Nucleus accumbens (tissue), 56 donors: ENCODE data around the gene ASAP3.
"Not testable (repeated sequence)": the region's sequence is repeated elsewhere in the genome, so short reads cannot be mapped to it uniquely, and the experiment has no call there.

Source experiments
- DNase-seq, 56 donors: peaks; one replicate each; lab custom pipeline; 2025; lab: John Stamatoyannopoulos, UW

Gene ASAP3

GRCh38 chr1:23517581-23517980 is 33.6 kb upstream of the ASAP3 start:
- DNase-seq: no peak

DNA sequence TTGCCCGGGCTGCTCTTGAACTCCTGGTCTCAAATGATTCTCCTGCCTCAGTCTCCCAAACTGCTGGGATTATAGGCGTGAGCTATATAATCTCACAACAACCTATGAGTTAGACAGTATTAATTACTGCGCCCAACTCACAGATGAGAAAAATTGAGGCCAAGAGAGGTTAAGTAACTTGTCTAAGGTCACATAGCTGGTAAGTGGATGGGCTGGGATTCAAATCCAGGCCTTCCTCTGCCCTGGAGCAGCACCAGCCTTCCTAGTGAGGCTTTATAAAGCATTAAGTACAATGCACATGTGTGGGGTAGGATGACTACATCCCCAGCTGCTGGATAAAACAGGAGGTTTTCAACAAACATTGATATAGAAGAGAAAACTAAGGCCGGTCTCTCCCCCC is 31.9 kb upstream of the ASAP3 start:
- no peak for DNase-seq

- DNase-seq: no peak
Measured at GRCh38 chr1:23514111-23514679, 30.2 kb upstream of the ASAP3 start.

- no peak for DNase-seq
Measured at GRCh38 chr1:23509896-23510295, 25.9 kb upstream of the ASAP3 start.

- no peak for DNase-seq
Measured at GRCh38 chr1:23506376-23507107, 22.6 kb upstream of the ASAP3 start.

- DNase-seq: no peak
Measured at GRCh38 chr1:23505851-23506250, 21.9 kb upstream of the ASAP3 start.

- DNase-seq: not testable (repeated sequence)
Measured at GRCh38 chr1:23504156-23504555, 20.2 kb upstream of the ASAP3 start.

GRCh38 chr1:23502951-23503350 is 19.0 kb upstream of the ASAP3 start:
- no peak for DNase-seq

GRCh38 chr1:23500466-23500865 is 16.5 kb upstream of the ASAP3 start:
- no peak for DNase-seq

- no peak for DNase-seq
Measured at GRCh38 chr1:23497777-23498439, 13.9 kb upstream of the ASAP3 start.

DNA sequence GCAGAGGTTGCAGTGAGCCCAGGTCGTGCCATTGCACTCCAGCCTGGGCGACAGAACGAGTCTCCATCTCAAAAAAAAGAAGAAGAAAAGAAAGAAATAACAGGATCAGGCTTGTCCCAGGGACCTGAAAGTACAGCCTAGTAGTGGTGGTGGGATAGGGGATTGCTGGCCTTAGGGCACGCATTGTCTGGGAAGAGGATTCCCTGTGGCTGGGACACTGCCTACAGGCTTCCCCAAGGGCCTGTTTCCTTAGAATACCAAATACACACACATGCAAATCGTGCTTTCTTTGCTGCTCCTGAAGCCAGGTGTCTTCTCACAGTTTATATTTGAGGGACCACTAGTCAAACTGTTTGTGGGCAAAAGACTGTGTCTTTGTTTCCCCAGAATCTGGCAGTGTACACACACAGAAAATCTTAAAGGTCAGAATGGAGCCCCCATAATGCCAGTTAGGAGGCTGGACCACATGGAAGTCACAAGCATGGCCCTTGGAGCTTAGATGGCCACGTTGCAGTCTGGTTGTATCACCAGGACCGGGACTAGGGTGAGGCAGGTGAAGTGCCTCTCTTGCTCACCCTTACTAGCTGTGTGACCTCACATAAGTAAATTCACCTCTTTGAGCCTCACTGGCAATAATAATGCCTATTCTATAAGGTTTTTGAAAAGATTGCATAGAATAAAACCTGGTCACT is 12.7 kb upstream of the ASAP3 start:
- no peak for DNase-seq

- not testable (repeated sequence) for DNase-seq
Measured at GRCh38 chr1:23494836-23495235, 10.9 kb upstream of the ASAP3 start.

GRCh38 chr1:23492776-23493175 is 8.8 kb upstream of the ASAP3 start:
- DNase-seq: not testable (repeated sequence)

GRCh38 chr1:23492132-23492720 is 8.2 kb upstream of the ASAP3 start:
- no peak for DNase-seq

DNA sequence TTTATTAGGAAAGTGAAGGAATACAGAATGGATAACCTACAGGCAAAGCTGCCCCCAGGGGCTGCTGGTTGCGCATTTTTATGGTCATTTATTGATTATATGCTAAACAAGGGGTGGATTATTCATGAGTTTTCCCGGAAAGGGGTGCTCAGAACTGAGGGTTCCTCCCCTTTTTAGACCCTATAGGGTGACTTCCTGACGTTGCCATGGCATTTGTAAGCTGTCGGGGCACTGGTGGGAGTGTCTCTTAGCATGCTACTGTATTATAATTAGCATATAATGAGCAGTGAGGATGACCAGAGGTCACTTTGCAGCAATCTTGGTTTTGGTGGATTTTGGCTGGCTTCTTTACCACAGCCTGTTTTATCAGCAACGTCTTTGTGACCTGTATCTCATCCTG is 5.9 kb upstream of the ASAP3 start:
- no peak for DNase-seq

DNA sequence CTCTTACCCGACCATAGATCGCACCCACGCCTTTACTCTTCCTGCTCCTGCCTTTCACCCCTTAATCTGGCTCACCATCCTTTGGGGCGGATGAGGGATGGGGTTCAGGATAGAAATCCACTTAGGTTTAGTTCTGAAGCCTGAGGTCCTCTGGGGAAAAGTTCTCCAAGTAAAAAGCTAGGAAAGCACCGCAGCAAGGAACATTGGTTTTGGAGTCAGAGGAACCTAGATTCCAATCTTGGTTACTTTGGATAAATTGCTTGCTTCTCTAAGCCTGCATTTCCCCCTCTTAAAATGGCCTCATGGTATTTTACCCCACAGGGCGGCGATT is 988 bp upstream of the ASAP3 start:
- DNase-seq: no peak

- DNase-seq: peak in 54 of 56 donors; percentile 32 to 88 (median 76)
Measured at GRCh38 chr1:23484253-23485001, 448 bp upstream of the ASAP3 start.

DNA sequence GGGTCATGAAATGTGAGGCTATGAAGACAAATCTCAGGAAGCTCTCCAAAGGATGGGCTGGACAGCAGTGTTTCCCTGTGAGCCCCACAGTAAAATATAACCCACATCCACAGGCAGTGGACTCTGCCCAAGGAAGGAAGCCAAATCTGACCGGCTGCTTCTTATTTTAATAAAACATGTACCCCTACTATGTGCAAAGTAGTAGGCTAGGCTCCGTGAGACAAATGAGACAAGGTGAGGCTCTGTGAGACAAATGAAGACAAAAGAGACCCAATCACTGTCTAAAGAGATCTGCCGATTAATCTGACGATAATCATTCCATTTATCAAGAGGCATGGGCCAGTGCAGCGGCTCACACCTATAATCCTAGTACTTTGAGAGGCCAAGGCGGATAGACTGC is 2.1 kb downstream of the ASAP3 start:
- no peak for DNase-seq

DNA sequence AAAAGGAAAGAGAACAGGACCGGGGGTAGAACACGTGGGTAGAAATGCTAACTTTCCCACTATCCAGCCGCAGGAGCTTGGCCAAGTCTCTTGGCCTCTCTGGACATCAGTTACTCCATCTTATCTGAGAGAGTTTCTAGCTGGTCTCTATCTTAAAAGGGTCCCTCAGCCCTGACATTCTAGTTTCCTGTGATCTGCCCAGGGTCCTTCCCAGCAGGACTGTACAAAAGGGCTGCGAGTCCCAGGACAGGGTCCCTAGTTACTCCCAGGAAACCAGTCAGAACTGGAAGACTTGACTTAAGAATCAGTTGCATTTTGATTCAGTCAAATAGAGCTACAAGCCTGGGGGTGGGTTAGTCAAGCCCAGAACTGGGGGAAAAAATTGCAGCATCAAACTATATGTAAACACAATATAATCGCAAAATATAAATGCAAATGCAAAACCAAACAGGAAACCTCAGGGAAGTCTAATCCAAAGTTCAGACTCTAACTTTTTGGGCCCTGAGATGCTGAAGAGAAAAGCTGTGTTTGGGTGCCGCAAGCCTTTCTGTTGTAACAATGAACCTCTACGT is 2.9 kb downstream of the ASAP3 start:
- no peak for DNase-seq
